AML-193 (cell line): ENCODE data around the gene TEX28.
"Not testable (repeated sequence)": the region's sequence is repeated elsewhere in the genome, so short reads cannot be mapped to it uniquely, and the experiment has no call there.

ENCODE experiments used
- DNase-seq, 2 experiments: peaks; one replicate each; lab custom pipeline; 2025; lab: John Stamatoyannopoulos, UW

Gene TEX28

DNA sequence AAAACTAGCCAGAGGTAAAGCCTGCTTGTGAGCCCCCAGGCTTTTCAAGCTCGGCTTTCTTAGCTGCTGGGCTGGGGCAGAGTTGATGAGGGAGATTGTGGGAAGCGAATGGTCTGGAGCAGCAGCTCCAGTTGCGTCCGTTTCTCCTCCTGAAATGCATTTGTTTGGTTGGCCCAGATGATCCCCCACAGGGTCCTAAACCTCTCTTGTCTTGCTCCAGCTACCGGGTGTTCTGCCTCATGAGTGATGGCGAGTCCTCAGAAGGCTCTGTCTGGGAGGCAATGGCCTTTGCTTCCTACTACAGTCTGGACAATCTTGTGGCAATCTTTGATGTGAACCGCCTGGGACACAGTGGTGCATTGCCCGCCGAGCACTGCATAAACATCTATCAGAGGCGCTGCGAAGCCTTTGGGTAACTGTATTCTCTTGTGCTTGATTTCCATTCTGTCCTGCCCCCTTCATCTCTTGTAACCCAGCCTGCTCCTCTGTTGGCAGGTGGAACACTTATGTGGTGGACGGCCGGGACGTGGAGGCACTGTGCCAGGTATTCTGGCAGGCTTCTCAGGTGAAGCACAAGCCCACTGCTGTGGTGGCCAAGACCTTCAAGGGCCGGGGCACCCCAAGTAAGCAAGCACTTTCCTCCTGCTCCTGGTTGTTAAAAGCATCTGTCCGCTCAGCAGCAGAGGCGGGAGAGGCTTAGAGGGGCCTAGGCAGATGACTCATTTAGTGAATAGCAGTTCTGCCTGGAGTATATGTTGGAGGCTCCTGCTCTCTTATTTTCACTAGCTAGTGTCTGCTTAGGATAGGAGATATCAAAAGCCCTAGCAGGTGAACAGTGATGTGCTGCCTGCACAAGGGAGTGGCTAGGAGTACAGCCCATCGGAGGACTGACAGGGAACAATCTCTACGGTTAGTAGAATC, 16.0 kb upstream of the TEX28 start:
- DNase-seq = no peak

GRCh38 chrX:154309041-154309775, 14.3 kb upstream of the TEX28 start:
- no peak for DNase-seq

GRCh38 chrX:154308108-154308946, 13.4 kb upstream of the TEX28 start:
- peak; percentile 7 to 37 for DNase-seq

DNA sequence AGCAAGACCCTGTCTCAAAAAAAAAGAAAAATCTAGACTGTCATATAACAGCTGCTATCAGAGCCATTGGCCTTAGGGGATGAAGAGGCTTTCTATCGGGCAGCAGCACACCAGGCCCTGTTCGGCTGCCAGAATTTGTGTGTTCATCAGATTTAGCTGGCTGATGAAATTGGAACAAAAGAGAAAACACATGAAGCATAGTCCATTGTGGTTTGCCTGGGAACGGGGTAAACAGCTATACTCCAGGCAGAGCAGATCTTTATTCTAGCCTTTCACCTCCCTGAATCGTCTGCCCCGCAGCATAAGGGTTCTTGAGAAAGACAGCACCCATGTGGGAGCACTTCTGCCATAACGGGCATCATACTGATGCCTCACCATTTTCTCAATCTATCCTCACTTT, 12.3 kb upstream of the TEX28 start:
- DNase-seq = no peak

DNA sequence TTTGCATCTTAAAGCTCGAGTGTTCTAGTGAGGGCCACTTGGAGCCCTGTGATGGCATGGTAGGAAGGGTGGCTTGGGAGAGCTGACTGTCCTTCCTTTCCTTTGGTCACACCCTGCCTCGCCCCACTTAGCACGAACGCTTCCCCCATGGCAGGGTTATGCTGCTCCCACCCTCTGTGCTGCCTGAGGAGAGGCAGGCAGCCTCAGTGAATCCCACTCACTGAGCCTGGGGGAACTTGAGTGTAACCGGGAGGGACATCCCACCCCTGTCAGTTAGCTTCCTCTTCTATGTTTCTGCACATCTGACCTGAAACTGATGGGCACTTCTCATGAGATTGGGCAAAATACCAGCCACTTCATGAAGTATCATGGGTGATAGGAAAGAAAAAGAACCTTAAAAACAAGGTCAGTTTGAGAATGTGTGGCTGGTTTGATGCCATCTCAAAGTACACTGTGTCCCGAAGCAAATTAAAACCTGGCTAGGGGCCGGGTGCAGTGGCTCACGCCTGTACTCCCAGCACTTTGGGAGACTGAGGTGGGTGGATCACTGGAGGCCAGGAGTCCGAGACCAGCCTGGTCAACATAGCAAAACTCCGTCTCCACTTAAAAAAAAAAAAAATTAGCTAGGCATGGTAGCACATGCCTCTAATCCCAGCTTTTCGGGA, 10.7 kb upstream of the TEX28 start:
- no peak for DNase-seq

GRCh38 chrX:154304846-154305245, 9.9 kb upstream of the TEX28 start:
- DNase-seq = no peak

GRCh38 chrX:154303476-154303875, 8.6 kb upstream of the TEX28 start:
- DNase-seq = no peak

GRCh38 chrX:154302998-154303397, 8.1 kb upstream of the TEX28 start:
- DNase-seq = not testable (repeated sequence)

- peak in 1 of 2 experiments; percentile 7 for DNase-seq
Measured at GRCh38 chrX:154300816-154301215, 5.9 kb upstream of the TEX28 start.

DNA sequence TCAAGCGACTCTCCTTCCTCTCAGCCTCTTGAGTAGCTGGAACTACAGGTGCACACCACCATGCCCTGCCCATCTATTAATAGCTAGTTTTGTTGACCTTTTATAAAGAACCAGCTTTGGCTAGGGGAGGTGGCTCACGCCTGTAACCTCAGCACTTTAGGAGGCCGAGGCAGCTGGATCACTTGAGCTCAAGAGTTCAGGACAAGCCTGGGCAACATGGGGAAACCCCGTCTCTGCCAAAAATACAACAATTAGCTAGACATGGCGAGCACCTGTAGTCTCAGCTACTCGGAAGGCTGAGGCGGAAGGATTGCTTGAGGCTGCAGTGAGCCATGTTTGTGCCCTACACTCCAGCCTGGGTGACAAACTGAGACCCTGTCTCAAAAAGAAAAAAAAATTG, 3.4 kb upstream of the TEX28 start:
- DNase-seq = no peak

- no peak for DNase-seq
Measured at GRCh38 chrX:154296731-154297130, 1.8 kb upstream of the TEX28 start.

DNA sequence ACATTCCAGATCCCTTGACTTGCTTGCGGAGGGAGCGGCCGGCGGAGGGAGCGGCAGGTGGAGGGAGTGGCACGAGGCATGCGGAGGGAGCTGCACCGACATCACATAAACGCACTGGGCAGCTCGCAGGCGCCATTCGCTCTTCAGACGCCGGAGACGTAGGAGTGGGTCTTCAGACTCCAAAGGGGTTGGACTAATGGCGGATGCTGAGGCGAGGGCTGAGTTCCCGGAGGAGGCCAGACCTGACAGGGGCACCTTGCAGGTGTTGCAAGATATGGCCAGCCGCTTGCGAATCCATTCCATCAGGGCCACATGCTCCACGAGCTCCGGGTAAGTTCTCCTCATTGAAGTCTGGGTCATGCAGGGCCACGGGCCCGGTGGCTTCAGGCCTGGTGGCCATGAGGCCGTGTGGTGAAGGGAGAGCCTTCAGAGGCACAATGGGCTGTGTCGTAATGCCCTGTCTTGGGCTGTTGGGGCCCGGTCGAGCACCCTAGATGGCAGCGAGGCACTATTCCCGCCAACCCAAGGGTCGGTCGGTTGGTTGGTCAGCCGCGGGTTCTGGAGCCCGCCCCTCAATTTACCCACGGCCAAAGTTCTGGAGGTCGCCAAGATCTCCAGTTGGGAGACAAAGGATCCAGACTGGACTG, 863 bp upstream of the TEX28 start, which contains the start of gene TKTL1:
Gene TKTL1, plus strand, starts transcription at position 132 of the 647 bp plus-strand sequence. Its CDS starts 65 bp downstream, at position 197.
- no peak for DNase-seq

DNA sequence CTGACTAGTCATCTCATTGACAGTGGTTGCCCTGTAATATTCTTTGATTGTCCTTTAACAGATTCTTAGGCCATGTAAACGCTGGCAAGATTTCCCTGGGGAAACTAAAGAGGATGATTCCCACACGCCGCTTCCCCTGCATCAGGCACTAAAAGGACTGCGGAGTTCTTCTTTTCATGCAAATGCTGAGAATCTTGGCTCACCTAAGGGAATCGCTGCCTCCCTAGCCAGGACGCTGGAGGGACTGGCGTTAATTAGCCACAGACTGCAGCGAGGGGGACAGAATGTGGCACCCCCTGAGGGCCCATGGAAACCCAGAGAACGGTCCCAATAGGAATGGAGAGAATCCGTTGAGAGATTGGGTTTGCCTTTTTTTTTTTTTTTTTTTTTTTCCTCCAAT, 8.5 kb downstream of the TEX28 start:
- not testable (repeated sequence) for DNase-seq

DNA sequence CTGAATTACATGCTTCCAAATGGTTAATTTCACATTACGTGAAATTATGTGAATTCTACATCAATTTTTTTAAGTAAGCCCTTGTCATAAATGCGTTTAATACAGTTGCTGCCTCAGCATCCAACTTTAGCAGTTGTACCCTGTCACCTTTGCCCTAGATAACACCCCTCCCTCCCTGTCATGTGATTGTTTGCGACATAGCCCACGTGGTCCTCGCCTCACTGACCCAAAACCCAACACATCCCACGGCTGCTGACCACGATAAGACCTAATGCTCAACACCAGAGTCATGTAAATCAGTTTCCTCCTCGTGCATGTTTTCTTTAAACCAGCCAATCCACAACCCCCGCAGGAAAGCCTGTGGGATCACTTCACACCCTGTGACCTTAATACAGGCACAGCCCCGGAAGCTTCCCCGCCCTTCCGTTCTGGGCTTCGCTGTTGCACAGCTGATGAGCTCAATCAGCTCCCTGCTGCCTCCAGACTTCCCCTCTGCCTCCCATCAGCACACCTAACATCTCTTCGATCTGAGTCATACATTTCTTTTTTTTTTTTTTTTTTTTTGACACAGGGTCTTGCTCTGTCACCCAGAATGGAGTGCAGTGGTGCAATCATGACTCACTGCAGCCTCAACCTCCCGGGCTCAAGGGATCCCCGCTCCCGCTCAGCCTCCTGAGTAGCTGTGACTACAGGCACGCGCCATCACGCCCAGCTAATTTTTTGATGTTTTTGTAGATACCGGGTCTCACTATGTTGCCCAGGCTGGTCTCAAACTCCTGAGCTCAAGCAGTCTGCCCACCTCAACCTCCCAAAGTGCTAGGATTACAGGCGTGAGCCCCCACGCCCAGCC, 10.2 kb downstream of the TEX28 start:
- DNase-seq = not testable (repeated sequence)

DNA sequence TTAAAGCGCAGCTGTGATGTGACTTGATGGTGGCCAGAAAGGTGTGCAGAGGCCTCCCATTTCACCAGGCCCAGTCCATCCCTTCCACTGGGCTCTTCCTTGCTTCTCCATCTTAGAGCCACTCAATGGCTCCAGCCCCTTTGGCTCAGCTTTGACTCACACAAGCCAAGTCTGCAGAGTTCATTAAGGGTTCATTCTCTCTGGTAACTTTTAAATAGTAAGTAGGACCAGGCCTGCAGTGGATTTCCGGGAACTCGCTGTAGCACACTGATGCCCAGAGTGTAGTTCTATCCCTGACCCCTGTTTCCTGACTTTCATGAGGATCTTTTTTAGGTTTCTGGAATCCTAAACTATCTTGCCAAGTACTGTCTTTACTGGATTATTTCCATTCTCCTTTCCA, 25.7 kb downstream of the TEX28 start:
- not testable (repeated sequence) for DNase-seq

- DNase-seq = not testable (repeated sequence)
Measured at GRCh38 chrX:154263072-154263471, 31.9 kb downstream of the TEX28 start.

DNA sequence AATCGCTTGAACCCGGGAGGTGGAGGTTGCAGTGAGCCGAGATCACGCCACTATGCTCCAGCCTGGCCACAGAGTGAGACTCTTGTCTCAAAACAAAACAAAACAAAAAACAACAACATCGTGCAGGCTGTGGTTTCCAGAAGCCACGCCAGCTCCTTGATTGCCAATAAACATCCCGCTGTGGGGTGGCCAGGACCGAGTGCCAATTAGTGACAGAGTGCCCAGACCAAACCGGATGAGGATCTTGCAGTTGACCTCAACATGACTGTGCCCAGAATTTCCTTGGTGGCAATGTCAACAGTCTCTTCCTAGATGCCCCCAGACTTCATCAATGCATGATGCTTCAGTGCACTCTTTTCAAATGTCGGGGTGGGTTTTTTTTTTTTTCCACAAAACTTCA, 36.2 kb downstream of the TEX28 start:
- not testable (repeated sequence) for DNase-seq

GRCh38 chrX:154257282-154257681, 37.6 kb downstream of the TEX28 start, which contains the start of gene OPN1MW3:
Gene OPN1MW3, plus strand, starts transcription at chrX:154257582. Its CDS starts 38 bp downstream, at chrX:154257620.
- not testable (repeated sequence) for DNase-seq

DNA sequence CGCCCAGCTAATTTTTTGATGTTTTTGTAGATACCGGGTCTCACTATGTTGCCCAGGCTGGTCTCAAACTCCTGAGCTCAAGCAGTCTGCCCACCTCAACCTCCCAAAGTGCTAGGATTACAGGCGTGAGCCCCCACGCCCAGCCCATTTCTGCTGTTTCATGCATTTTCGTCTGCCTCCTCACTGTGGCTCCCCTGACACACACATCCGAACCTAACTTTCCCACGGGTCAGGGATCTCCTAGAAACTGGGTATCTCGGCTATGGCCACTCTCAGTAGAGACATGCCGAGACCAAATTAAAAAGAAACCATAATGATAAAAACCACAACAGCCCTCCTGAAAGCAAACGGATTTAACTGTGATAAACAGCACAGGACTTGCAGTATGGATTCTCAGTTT, 46.8 kb downstream of the TEX28 start:
- DNase-seq = not testable (repeated sequence)
